ENCODE measurements around the gene PLXND1.

- TF ChIP-seq, protein P1, sequence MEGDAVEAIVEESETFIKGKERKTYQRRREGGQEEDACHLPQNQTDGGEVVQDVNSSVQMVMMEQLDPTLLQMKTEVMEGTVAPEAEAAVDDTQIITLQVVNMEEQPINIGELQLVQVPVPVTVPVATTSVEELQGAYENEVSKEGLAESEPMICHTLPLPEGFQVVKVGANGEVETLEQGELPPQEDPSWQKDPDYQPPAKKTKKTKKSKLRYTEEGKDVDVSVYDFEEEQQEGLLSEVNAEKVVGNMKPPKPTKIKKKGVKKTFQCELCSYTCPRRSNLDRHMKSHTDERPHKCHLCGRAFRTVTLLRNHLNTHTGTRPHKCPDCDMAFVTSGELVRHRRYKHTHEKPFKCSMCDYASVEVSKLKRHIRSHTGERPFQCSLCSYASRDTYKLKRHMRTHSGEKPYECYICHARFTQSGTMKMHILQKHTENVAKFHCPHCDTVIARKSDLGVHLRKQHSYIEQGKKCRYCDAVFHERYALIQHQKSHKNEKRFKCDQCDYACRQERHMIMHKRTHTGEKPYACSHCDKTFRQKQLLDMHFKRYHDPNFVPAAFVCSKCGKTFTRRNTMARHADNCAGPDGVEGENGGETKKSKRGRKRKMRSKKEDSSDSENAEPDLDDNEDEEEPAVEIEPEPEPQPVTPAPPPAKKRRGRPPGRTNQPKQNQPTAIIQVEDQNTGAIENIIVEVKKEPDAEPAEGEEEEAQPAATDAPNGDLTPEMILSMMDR (IDR thresholded peaks at IDR 0.05): no peak
- no peak for TF ChIP-seq POLR2A (IDR thresholded peaks at IDR 0.05; ENCODE audit: low read depth)
Measured at GRCh38 chr3:129651435-129652202, 45.1 kb upstream of the PLXND1 start.
